Uterus (tissue), 4 donors: ENCODE results near the gene TMEM117. TPM values are rescaled to one million over a fixed set of nuclear protein-coding genes. Genes with fewer than 3 reads are reported as not detected.

Experiments used
- DNase-seq, 2 donors: peaks; one replicate each; pipeline ENCODE4 v3.0.0-alpha.2; 2019 to 2020
- H3K27ac ChIP-seq, 2 donors: fragments of 200-600 bp; sonication (generic); 1 replicate in 1 of 2; 2 replicates in 1 of 2; pipeline ENCODE4 v1.5.1; 2016 to 2018
- H3K27me3 ChIP-seq, 2 donors: fragments of 200-600 bp; sonication (generic); one replicate each; pipeline ENCODE4 v1.5.1; 2018 to 2019; ENCODE audit warnings: control low read depth in 1 of 2
- H3K36me3 ChIP-seq, 2 donors: fragments of 200-600 bp; sonication (generic); one replicate each; pipeline ENCODE4 v1.5.1; 2019; ENCODE audit warnings: control low read depth in 1 of 2
- H3K4me1 ChIP-seq, 2 donors: fragments of 200-600 bp; sonication (generic); one replicate each; pipeline ENCODE4 v1.5.1; 2018 to 2019; ENCODE audit warnings: control low read depth in 1 of 2
- H3K4me3 ChIP-seq, 2 donors: fragments of 200-600 bp; sonication (generic); 1 replicate in 1 of 2; 2 replicates in 1 of 2; pipeline ENCODE4 v1.5.1; 2018 to 2019; ENCODE audit warnings: mild to moderate bottlenecking in 1 of 2
- H3K9me3 ChIP-seq, 2 donors: fragments of 200-600 bp; sonication (generic); one replicate each; pipeline ENCODE4 v1.5.1; 2019; ENCODE audit warnings: control low read depth in 1 of 2
- CTCF ChIP-seq, 4 experiments: fragments of 200-600 bp in 2 of 4; fragments of 450-650 bp in 2 of 4; sonication (generic) in 2 of 4; IDR thresholded peaks; one replicate each; pipeline ENCODE4 v1.5.1; 2016 to 2019; ENCODE audit warnings: antibody characterized with exemption in 4 of 4, mild to moderate bottlenecking in 2 of 4, moderate library complexity in 1 of 4
- POLR2A ChIP-seq, 2 donors: fragments of 450-650 bp; IDR thresholded peaks; one replicate each; pipeline ENCODE4 v1.6.1; 2016; ENCODE audit warnings: antibody characterized with exemption in 2 of 2, mild to moderate bottlenecking in 1 of 2, moderate library complexity in 1 of 2
- intact Hi-C: fragments of 100-400 bp; cut with DNase I; formaldehyde crosslinking; loops from one replicate; pipeline ENCODE4 v1.15.1; 2023; ENCODE audit warnings: low total_unique reads
- total RNA-seq, 4 donors: library from RNA; depleted of rRNA in 3 of 4; stranded (reverse); fragments of >200 nt in 3 of 4; gene quantifications; one replicate each; pipeline versions ENCODE4 v1.1.0 to v1.2.4, GENCODE V29; 2014 to 2023
- donor health status: DM: yes; HTN: yes; CAD: no.

Gene TMEM117
- total RNA-seq, 4 donors from 2014 or later, result 1.0 to 34.4 (median 6.1) TPM

- intact Hi-C loops, result no loop called here
- H3K4me1 ChIP-seq, result no peaks in the 10 kb centered on the region
These were observed 322.9 kb downstream of the TMEM117 start for GRCh38 chr12:44158746-44159145.

GRCh38 chr12:44159216-44159615 lies 323.3 kb downstream of the TMEM117 start:
- intact Hi-C loops, result no loop called here
- H3K27me3 ChIP-seq, result no peaks in the 10 kb centered on the region
- no peaks in the 10 kb centered on the region for H3K36me3 ChIP-seq
- H3K4me1 ChIP-seq, result no peaks in the 10 kb centered on the region
- H3K27ac ChIP-seq, result no peak overlapping the region
- TF ChIP-seq CTCF (IDR thresholded peaks at IDR 0.05) (no peak), POLR2A (IDR thresholded peaks at IDR 0.05) (no peak)
- DNase-seq, result no peak
- no peak overlapping the region for H3K4me3 ChIP-seq
- no peaks in the 10 kb centered on the region for H3K9me3 ChIP-seq

More at GRCh38 chr12:44158746-44159145, 322.9 kb downstream of the TMEM117 start:
- no peak overlapping the region for H3K4me3 ChIP-seq
- no peaks in the 10 kb centered on the region for H3K27me3 ChIP-seq
- no peak for DNase-seq
- no peak overlapping the region for H3K27ac ChIP-seq
- no peaks in the 10 kb centered on the region for H3K9me3 ChIP-seq
- TF ChIP-seq CTCF (IDR thresholded peaks at IDR 0.05) (no peak), POLR2A (IDR thresholded peaks at IDR 0.05) (no peak)
- H3K36me3 ChIP-seq, result no peaks in the 10 kb centered on the region

- no peak overlapping the region for H3K27ac ChIP-seq
- H3K4me1 ChIP-seq, result no peaks in the 10 kb centered on the region
- no peak for DNase-seq
- no peaks in the 10 kb centered on the region for H3K36me3 ChIP-seq
- intact Hi-C loops, result no loop called here
- no peak for TF ChIP-seq POLR2A (IDR thresholded peaks at IDR 0.05)
- no peak for TF ChIP-seq CTCF (IDR thresholded peaks at IDR 0.05)
- H3K4me3 ChIP-seq, result no peak overlapping the region
- H3K27me3 ChIP-seq, result no peaks in the 10 kb centered on the region
- H3K9me3 ChIP-seq, result no peaks in the 10 kb centered on the region
These were observed 324.0 kb downstream of the TMEM117 start for GRCh38 chr12:44159862-44160261.

GRCh38 chr12:44162961-44163360 lies 327.1 kb downstream of the TMEM117 start:
- Histone ChIP-seq H3K4me3 (no peak overlapping the region), H3K9me3 (no peaks in the 10 kb centered on the region), H3K27me3 (no peaks in the 10 kb centered on the region), H3K36me3 (no peaks in the 10 kb centered on the region), H3K4me1 (no peaks in the 10 kb centered on the region), H3K27ac (no peak overlapping the region)
- TF ChIP-seq POLR2A (IDR thresholded peaks at IDR 0.05), result no peak
- no peak for TF ChIP-seq CTCF (IDR thresholded peaks at IDR 0.05)
- intact Hi-C loops, result no loop called here
- DNase-seq, result no peak

GRCh38 chr12:44174053-44174452 lies 338.2 kb downstream of the TMEM117 start:
- TF ChIP-seq CTCF (IDR thresholded peaks at IDR 0.05) (no peak), POLR2A (IDR thresholded peaks at IDR 0.05) (no peak)
- no peak overlapping the region for H3K27ac ChIP-seq
- H3K36me3 ChIP-seq, result no peaks in the 10 kb centered on the region
- H3K4me3 ChIP-seq, result no peak overlapping the region
- H3K4me1 ChIP-seq, result no peaks in the 10 kb centered on the region
- no peaks in the 10 kb centered on the region for H3K27me3 ChIP-seq
- no peak for DNase-seq
- intact Hi-C loops, result no loop called here
- no peaks in the 10 kb centered on the region for H3K9me3 ChIP-seq
